ENCODE measurements around the gene ZFYVE28.

The ZFYVE28 gene

DNA sequence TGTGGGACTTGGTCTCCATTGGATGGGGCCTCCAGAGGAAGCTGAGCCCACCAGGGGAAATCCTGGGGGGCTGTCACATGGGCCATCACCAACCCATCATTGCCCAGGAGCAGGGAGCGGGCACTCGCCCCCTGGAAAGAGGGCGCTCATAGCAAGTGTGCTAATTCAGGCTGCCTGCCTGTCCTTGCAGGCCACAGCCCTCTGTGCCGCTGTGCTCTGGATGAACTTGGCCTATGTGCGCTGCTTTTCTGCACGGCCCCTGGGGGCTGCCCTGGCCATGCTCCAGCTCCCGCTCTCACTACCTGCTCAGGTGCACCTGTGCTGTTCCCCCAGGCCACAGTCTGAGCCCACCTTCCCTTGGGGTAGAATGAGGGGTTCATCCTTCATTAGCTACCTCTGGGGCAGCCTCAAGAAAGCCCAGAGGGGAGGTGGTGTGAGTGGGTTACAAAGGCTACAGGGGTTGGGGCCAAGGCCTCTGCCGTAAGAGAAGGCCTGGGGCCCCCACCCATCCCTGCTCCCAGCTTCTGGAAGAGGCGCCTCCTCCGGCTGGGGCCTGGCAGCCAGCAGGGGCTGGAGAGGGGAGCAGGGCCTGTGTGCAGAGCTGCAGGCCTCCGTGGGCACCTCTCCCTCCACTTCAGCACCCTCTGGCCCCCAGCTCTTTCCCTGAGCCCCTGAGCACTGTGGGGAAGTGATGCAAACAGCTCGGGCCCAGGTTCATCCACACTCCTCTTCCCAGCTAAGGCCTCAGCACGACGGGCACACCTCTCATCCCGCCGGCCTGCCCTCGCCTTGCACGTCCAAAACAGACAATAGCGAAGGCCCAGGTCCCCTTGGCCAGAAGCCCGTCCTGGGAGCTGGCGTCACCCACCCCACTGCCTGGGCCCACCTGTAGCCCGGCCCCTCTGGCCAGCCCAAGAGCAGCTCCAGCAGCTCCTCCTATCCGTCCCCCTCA, 9.2 kb upstream of the ZFYVE28 start:
- no peak for FAIRE-seq

DNA sequence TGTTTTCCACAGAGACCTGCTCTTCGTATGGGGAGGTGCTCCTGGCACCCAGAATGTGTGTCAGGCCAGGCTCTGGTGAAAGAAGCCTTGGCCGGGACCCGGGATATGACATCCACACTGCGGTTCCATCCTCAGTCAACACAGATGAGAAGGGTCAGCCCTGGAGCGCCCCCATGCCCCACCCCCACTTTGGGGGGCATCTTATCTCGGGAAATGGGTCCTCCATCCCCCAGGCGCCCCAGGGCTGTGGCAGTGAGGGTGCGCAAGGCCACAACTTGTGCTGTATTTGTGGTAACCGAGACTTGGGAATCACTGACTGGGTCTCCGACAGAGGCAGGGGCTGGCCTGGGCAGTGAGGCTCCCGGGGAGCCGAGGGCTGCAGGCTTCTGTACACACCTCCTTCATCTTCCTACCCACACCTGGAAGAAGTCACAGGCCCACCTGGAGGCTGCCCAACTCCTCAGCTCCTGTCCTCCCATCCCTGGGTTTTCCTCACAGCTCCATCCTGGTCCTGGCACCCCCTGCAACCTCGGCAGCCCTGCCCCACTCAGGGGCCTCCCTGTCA, 8.3 kb upstream of the ZFYVE28 start:
- no peak for FAIRE-seq

DNA sequence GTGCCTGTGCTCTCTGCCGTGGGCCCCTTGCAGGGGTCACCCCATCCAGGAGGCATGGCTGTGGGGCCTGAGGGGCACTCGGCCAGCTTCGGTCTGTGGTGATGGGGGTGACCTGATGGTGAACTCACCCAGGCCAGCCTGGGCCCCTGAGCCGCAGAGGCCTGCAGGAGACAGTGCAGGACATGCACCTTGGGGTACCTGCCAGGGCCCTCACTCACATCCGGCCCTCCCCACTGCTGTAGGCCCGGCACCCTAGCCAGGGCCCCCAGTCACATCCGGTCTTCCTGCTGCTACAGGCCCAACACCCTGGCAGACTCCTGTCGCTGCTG, 7.6 kb upstream of the ZFYVE28 start:
- FAIRE-seq, result no peak

DNA sequence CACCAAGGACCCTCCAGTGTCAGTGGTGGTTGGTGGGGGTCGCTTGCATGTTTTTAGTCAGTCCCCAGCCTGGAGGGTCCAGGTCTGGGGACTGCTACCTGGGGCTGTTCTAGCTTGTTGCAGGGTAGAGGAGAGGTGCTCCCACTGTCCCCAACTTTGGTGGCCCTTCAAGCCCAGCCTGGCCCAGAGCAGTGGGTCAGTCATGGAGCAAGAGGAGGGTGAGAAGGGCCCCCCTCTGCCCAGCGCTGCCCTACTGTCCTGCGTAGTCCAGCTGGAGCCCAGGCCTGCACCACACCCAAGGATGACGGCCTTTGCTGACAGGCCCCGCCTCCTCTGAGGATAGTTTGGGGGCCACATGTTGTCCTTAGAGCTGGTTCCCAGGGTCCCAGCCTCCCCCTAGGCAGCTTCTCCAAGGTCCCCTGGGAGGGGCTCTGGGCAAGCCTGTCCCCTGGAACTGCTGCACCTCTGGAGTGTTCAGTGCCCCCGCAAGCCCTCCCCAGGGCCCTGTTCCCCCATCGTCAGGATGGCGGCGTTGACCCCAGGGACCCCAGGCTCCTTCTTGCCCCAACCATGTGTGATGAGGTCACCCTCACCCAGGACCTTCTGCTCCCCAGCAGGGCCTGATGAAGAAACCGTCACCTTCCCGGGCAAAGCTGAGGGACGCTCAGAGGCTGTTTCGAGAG, 7.1 kb upstream of the ZFYVE28 start:
- FAIRE-seq, result no peak

DNA sequence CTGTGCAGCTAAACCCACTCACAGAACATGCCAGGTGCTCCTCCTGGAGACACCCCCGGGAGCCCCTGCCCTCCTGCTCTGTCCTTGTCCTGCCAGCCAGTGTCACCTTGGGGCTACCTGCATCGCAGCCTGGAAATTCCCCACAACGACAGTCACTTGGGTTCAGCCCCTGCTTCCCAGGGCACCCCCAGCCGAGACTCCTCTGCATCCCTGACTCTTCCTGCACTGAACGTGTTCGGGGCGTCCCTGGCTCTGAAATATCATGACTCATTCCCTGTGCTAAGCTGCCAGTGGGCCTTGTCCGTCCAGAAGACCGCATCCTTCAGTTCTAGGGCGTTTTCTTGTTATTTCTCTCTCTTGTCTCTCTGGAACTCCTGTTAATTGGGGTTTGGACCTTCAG, 6.1 kb upstream of the ZFYVE28 start:
- no peak for FAIRE-seq

DNA sequence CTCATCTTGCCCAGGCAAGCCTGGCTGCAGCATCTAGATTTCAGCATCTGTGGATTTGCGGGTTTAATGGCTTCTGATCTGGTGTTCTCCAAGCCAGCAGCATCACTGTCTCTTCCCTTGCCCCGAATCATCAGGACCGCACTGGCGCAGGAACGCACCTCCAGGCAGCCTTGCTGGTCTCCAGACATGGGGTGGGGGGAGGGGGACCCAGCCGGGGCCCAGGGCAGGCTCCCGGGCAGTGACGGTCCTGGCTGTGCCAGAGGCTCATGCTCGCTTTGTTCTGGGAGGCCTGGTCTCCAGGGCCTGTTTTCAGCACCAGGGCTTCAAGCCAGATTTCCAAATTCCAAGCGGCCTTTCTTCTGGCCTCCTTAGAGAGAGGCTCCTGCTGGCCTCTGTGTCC, 5.2 kb upstream of the ZFYVE28 start:
- FAIRE-seq, result no peak

DNA sequence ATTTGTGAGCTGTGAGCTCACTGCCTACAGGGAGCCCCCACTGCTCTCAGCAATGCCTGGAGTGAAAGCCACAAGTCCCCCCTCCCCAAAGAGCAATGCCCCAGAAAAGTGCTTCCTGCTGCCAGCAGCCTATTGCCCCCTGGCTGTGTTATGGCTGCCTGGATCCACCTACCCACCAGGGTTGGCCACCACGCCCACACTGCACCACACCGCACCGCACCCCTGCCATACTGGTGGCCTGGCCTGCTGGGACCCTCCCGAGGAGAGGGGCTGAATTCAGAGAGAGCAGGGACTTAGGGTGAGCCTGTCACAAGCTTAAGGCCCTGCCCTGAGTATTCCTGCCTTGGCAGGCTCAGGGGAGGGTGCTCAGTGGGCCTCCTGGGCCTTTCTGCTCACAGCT, 4.6 kb upstream of the ZFYVE28 start:
- no peak for FAIRE-seq

DNA sequence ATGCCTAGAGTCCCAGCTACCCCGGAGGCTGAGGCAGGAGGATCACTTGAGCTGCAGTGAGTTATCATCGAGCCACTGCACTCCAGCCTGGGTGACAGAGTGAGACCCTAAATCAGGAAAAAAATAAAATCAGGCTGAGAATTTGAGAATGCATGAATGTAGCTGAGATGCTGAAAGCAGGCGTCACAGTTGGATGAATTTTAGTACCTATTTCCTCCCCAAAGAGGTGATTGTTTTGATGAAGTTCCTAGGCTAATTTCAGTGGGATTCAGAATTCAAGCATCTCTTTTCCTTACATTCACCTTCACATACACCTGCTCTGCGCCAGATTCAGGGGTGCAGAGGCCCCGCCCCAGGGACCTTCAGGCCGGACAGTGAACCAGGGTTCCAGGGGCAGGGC, 3.5 kb upstream of the ZFYVE28 start:
- no peak for FAIRE-seq

DNA sequence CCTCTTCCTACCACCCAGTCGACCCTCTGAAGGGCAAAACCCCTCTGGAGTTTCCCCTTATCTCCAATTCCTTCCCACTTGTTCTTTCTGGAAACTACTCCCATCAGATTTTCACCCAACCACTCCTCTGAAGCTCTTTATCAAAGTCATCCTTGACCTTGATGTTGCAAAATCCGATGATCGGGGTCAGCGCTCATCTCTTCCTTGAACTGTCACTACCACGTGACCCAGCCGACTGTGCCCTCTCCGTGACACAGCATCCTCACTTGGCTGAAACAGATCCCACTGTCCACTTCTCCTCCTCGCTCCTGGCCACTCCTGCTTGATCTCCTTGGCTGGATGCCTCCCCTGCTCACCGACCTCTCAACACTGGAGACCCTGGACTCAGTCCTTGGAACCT, 1.4 kb upstream of the ZFYVE28 start:
- no peak for FAIRE-seq

DNA sequence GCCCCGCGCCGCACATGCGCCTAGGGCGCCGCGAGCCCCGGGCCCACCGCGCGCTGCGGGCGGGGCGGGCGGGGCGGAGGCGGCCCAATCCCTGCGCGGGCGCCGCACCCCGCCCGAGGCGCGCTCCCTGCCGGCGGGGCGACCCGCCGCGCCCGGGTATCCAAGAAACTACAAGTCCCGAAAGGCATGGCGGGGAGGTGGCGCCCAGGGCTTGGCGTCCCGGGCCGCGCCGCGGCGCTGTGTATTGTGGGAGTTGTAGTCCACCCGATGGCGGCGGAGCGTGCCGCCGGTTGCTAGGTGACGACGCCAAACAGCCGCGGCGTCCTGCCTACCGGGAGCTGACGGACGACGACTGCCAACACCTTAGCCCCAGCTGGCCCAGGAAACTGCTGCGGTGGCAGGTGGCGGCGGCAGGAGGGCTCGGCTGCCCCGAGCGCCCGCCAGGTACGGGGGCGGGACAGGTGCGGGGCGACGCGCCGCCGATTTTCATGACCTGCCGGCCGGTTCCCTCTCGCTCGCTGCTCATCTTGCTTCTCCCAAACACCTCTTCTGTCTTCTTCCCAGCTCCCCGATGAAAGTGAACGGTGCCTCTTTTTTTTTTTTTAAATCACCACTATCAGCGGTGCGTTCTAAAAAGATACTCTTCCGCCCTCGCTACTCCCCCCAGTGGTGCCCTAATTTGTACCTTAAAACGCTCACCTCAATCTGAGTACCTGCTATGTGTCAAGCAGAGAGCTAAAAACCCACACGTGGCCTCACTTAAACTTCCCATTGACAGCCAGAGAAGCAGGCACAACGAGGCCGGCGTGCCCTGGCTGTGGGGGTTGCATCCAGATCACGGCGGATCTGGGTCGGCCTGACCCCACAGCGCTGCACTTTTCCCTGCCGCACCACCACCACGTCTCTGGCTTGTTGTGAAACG, 466 bp upstream of the ZFYVE28 start, which contains the start of gene CFAP99:
Gene CFAP99, plus strand, starts transcription at position 306 of the 922 bp plus-strand sequence.
- FAIRE-seq, result peak; percentile 3

DNA sequence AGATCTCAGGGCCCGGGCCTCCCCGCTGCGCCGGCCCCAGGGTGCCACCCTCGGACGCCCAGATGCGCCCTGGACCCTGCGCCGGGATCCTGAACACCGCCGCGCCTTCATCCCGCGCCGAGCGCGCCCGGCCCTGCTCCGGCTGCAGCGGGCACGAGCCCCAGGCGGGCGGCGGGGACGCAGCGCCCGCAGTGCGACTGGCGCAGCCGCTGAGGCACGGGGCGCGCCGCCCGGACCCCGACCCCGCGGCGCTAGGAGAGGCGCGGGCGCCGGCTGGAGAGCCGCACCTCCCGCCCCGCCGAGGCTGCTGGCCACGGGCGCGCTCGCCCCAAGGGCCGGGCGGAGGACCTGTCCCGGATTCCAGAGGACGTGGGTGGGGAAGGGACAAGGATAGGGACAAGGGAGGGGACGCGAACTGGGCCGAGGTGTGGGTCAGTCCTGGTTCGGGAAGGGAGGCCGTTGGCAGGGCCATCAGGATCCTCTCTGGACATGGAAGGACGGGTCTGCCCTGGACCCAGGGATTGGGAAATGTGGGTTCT, 1.1 kb downstream of the ZFYVE28 start:
- no peak for FAIRE-seq

DNA sequence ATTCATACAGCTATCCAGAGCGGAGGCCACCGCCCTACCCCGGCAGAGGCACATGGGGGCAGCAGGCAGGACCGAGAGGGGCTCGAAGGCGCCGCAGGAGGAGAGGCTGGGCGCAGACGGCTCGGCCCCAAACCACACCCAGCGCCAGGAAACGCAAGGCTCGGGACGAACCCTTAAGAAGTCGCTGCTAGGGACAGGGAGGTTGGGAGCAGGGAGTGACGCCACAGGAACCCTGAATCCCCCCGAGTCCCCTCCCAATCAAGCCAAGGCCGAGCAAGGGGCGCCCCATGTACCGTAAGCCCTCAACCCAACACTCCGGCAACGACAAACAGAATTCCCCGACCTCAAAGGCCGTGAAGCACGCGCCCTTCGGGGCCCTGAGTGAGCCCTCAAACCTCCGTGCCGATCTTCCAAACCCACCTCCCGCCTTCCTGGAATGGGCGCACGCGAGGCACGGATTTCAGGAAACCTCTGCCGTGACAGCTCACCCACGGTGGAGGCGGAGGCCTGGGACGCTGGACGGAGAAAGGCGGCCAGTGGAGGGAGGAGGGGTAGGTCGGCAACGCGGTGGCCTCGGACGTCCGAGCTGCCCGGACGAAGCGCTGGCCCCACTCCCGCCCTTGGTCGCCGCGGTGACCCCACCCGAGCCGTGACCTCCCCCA, 1.8 kb downstream of the ZFYVE28 start:
- FAIRE-seq, result no peak

DNA sequence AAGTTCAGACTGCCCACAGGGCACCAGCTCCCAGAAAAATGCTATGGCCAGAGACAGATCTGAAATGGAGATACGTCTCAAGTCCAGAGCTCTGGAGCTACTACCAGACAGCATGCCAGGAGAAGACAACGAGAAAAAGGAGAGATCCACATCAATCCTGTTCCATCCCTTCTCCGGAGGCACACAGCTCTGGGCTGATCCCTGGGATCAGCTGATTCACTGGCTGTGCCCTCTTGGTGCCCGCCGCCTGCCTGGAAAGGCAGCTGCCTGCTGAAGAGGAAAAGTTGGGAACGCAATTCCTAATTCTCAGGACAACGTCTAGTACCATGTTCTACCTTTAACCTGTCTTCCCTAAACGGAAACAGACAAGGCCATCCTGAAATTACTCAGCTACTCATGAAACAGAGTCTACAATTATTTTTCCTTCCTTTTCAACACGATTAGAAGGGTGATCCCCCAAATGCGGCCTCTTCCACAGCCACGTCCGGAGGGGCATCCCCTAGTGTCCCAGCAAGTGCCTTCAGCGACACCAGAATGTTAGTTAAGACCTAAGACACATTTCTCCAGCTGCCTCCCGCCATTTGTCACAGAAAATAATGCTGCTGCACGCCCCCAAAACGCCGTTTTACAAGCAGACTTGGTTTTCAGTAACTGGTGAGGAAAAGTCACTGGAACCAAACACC, 2.4 kb downstream of the ZFYVE28 start:
- FAIRE-seq, result no peak

DNA sequence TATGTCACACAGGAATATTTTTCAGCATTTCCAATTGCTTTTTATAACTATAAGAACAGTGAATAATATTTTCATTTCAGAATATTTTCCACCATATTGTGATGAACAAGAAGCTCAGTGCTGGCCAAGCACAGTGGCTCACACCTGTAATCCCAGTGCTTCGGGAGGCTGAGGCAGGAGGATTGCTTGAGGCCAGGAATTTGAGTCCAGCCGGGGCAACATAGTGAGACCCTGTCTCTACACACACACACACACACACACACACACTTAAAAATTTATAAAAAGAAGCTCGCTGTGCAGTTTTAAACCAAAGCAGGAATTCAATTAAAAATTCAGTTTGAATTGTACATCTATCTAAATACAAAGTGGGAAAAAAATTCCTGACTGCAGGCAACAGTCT, 3.2 kb downstream of the ZFYVE28 start:
- FAIRE-seq, result no peak

DNA sequence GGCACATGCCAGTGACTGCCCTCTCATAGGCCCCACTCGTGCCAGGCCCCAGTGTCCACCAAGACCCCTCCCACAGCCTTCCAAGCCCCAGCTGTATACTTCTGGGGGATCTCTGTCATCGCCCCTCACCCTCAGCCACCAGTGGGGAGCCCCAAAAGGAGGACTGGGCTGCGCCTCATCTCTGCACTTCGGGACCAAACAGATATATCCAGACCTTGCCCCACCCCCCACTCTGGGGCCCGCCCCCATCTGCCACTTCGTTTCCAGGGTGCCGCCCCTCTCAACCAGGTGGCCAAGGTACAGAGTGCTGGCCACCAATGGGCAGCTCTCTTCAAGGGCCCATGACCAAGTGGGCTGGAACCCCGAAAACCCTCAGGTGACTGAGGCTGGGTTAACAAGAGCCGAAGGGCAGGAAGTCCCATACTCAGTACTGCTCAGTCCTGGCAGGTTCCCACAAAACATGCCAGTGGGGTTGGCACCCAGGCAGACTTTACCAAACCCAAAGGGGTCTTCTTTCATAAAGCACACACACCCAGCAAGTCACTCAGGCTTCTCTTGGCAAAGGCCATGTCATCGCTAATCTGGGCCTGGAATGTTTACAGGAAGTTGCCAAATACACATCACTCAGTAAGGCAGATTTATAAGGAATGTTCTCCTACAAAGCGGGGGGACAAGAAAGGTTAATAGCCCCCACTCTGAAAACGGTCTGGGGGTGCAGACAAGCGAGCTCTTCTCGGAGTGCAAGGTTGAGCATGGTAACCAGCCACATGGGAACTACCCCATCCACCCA, 4.4 kb downstream of the ZFYVE28 start:
- no peak for FAIRE-seq

DNA sequence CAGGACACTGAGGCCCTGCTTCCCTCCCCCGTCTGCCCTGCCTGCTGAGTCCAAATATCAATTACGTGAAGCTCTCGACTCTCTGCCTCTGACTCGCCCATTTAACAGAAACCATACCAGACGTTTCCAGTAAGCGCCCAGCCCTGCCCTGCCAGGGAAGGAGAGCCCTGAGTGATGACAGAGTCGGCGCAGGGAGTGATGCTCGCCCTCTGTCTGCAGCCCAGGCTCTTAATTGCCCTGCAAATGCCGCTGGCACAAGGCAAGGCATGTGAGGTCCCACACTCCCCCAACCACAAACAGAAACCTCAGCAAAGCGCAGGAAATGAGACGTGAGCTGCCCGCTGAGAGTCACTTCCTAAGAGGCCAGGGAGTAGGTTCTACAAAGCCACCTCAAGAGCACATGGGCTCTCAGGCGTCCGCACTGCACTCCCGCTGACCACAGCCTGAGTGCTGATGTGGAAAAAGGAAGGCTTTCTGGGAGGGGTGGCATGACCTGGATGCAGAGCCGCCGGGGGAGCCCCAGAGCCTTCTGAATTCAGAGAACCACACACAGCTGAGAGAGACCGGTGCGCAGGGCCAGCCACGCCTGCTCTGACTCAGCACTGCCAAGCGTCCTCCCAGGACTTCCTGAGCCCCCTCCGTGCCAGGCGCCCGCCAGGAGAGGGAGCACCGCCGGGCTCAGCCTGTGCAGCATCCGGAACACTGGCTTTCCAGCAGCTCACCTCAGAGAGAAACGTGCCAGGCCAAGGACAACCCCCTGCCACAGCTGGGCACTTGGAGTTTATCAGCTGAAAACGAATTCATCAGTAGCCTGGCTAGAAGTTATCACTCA, 5.3 kb downstream of the ZFYVE28 start:
- FAIRE-seq, result peak; percentile 76

DNA sequence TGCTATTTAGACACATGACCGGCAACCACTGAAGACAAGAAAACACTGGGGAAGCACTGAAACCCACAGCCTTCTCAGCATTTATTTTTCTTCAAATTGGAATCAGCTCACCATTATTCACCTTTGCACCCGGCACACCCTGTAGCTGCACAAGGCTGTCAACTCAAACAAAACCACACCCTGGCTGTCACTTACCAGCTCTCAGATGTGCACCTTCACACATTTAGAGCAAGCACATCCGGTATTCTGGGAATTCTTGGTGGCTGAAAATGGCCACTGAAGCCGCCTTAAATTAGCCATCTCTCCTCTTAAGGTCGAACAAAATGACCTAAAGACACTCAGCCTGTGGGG, 5.9 kb downstream of the ZFYVE28 start:
- no peak for FAIRE-seq

DNA sequence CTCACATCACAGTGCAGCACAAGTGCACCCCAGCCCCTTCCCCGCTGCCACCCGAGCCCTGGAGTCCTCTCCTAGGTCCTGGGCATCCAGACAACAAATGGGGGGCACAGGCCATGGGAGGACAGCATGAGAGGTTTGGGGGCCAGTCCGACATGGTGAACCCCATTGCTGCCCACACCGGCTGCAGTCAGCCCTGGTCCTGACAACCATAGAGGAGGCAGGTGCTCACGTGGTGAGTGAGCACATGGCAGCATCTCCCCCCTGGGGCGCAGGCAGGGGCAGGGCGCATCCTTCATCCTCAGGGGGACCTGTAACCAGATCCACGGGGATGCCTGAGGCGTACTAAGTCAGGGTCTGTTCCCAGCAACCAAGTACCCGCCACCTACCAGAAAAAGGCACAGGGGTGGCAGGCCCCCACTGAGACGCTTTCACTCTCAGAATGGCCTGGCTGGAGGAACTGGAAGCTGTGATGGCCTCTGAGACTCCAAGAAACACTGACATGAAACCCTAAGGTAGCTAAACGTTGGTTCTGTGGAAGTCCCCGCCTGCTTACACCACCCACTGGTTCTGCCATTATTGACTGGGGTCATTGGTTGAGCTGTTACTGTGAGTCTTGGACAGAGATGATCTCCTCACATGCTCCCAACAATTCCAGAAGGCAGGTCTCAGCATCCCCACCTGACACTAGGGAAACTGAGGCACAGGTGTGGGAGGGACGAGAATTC, 6.5 kb downstream of the ZFYVE28 start:
- FAIRE-seq, result no peak

DNA sequence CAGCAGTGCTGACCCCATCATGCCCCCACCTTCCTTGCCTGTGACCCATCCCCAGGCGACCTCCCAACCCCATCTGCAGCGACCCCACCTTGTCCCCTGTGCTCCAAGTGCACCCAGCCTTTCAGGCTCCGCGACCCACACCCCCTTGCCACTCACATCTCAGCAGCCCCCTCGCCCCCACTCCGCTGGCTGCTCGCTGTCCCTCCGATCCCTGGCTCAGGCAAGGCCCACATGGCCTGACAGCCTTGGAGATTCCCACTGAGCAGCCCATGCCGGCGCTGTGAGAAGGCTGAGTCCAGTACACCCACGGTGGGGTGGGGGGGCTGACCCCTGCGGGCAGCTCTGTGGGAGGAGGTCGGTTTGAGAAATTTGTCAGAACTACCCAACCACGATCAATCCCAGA, 9.1 kb downstream of the ZFYVE28 start:
- no peak for FAIRE-seq
